Measurements from ENCODE around the gene RNF39. TPM values are rescaled to one million over a fixed set of nuclear protein-coding genes. Genes with fewer than 3 reads are reported as not detected.

The RNF39 gene
- total and polyA plus RNA-seq, 2 of the 13 experiments (the other 11 are each of a cell fraction or from before 2014, with no cell fraction given), result 0.13 to 1.8 TPM

DNA sequence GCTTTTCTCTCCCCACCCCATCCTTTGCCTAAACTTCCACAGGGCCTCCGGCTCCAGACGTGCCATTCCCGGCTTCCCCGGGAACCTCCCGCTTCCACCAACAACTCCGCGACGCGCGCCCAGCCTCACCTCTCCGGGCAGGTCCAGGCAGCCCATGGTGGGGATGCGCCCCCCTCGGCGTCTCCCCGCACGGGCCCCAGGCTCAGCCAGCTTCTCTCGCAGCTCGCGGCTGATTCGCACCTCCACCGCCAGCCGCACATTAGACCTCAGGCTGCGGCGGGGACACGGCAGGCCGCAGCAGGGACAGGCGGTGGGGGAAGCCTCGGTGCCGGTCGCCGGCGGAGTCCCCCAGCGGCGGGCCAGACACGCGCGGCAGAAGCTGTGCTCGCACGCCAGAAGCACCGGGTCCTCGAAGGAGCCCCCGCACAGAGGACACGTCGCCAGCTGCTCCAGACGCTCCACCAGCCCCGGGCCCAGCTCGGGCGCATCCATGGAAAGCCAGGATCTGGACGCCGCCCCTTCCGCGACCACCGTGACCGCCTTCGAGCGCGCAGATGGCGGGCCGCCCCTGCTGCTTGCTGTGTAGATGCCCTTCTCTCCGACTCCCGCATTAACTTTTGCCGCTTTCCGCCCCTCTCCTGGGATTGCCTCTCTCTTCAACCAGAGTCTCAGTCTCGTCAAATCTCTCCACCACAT is at the start of gene RNF39 (continued):
- TF ChIP-seq ZBTB20 (CRISPR knock-in tag; IDR thresholded peaks at IDR 0.05; ENCODE audit: borderline replicate concordance, low read depth) (peak; percentile 22; the same call in 1 of the 2 replicates), RAD21 (CRISPR knock-in tag; IDR thresholded peaks at IDR 0.05) (peak; percentile 18; the same call in 1 of the 2 replicates), MED1 (CRISPR knock-in tag; IDR thresholded peaks at IDR 0.05) (peak; percentile 46; the same call in 1 of the 2 replicates), HNRNPLL (IDR thresholded peaks at IDR 0.05; ENCODE audit: low read depth, low read length, poor library complexity, severe bottlenecking) (peak; percentile 6), GTF2F1 (IDR thresholded peaks at IDR 0.05; ENCODE audit: low read length) (no peak), ZNF713 (CRISPR knock-in tag; IDR thresholded peaks at IDR 0.05) (0 out of 2 replicates have a peak, but pooled peaks have one; percentile 33), AKAP8 (CRISPR knock-in tag; IDR thresholded peaks at IDR 0.05) (no peak), RBAK (CRISPR knock-in tag; IDR thresholded peaks at IDR 0.05) (peak; percentile 65; the same call in 1 of the 2 replicates), IRX3 (CRISPR knock-in tag; IDR thresholded peaks at IDR 0.05; ENCODE audit: borderline replicate concordance, low read depth) (0 out of 2 replicates have a peak, but pooled peaks have one; percentile 59), ZNF20 (CRISPR knock-in tag; IDR thresholded peaks at IDR 0.05) (peak; percentile 28; the same call in 1 of the 2 replicates), AGO1 (IDR thresholded peaks at IDR 0.05; ENCODE audit: low read depth, low read length, poor library complexity, severe bottlenecking) (peak; percentile 10), MXI1 (IDR thresholded peaks at IDR 0.05; ENCODE audit: borderline replicate concordance, low read depth, low read length) (no peak)
- TF ChIP-seq, protein P1, sequence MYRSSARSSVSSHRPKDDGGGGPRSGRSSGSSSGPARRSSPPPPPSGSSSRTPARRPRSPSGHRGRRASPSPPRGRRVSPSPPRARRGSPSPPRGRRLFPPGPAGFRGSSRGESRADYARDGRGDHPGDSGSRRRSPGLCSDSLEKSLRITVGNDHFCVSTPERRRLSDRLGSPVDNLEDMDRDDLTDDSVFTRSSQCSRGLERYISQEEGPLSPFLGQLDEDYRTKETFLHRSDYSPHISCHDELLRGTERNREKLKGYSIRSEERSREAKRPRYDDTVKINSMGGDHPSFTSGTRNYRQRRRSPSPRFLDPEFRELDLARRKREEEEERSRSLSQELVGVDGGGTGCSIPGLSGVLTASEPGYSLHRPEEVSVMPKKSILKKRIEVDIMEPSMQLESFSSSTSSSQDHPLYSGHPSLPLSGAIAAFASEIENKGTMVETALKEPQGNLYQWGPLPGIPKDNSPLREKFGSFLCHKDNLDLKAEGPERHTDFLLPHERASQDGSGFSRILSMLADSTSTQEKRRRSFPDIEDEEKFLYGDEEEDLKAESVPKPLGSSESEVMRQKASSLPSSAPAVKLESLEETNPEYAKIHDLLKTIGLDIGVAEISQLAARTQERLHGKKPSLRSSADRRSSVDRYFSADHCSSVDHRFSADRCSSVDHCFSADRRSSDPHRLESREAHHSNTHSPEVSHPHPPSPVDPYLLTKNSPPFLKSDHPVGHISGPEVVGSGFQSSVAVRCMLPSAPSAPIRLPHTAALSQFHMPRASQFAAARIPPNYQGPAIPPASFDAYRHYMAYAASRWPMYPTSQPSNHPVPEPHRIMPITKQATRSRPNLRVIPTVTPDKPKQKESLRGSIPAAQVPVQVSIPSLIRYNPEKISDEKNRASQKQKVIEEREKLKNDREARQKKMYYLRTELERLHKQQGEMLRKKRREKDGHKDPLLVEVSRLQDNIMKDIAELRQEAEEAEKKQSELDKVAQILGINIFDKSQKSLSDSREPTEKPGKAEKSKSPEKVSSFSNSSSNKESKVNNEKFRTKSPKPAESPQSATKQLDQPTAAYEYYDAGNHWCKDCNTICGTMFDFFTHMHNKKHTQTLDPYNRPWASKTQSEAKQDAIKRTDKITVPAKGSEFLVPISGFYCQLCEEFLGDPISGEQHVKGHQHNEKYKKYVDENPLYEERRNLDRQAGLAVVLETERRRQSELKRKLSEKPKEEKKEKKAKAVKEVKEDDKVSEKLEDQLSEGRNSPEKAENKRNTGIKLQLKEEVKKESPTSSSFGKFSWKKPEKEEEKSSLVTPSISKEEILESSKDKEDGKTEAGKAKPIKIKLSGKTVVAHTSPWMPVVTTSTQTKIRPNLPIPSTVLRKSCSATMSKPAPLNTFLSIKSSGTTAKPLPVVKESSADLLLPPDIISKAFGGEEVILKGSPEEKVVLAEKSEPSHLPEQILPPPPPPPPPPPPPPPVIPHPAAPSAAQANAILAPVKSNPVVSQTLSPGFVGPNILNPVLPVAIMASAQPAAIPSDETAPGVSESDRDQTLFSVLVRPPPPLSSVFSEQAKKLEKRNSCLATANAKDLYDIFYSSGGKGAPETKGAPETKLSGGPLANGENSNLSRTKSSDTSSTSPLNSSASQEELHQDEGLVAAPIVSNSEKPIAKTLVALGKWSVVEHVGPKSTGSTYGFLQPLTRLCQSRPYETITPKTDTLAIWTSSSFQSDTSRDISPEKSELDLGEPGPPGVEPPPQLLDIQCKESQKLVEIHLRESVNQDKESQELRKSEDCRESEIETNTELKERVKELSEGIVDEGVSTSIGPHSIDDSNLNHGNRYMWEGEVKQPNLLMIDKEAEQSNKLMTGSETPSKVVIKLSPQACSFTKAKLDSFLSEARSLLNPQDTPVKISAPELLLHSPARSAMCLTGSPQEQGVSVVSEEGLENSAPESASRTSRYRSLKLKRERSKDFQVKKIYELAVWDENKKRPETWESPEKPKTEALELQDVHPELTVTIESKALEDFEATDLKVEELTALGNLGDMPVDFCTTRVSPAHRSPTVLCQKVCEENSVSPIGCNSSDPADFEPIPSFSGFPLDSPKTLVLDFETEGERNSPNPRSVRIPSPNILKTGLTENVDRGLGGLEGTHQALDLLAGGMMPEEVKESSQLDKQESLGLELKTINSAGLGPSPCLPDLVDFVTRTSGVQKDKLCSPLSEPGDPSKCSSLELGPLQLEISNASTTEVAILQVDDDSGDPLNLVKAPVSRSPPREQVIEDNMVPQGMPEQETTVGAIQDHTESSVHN (CRISPR knock-in tag; IDR thresholded peaks at IDR 0.05), result no peak
- TF ChIP-seq, protein P2, sequence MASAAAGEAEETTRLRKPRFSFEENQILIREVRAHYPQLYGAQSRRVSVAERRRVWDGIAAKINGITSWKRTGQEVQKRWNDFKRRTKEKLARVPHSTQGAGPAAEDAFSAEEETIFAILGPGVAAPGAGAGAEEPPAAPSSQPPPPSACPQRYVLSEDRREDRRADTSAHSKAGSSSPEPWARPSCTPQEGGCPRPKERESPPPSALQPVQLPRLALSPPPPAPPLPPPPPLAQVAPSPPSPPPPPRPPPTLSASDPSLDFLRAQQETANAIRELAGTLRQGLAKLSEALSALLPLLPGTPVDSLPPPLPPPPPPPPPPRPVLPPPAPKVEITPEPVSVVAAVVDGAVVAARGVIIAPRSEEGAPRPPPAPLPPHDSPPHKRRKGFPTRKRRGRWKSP (CRISPR knock-in tag; IDR thresholded peaks at IDR 0.05), result no peak
- TF ChIP-seq, protein P3, sequence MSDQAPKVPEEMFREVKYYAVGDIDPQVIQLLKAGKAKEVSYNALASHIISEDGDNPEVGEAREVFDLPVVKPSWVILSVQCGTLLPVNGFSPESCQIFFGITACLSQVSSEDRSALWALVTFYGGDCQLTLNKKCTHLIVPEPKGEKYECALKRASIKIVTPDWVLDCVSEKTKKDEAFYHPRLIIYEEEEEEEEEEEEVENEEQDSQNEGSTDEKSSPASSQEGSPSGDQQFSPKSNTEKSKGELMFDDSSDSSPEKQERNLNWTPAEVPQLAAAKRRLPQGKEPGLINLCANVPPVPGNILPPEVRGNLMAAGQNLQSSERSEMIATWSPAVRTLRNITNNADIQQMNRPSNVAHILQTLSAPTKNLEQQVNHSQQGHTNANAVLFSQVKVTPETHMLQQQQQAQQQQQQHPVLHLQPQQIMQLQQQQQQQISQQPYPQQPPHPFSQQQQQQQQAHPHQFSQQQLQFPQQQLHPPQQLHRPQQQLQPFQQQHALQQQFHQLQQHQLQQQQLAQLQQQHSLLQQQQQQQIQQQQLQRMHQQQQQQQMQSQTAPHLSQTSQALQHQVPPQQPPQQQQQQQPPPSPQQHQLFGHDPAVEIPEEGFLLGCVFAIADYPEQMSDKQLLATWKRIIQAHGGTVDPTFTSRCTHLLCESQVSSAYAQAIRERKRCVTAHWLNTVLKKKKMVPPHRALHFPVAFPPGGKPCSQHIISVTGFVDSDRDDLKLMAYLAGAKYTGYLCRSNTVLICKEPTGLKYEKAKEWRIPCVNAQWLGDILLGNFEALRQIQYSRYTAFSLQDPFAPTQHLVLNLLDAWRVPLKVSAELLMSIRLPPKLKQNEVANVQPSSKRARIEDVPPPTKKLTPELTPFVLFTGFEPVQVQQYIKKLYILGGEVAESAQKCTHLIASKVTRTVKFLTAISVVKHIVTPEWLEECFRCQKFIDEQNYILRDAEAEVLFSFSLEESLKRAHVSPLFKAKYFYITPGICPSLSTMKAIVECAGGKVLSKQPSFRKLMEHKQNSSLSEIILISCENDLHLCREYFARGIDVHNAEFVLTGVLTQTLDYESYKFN (CRISPR knock-in tag; conservative IDR thresholded peaks at IDR 0.05), result 0 out of 2 replicates have a peak, but pooled peaks have one; percentile 38

All from HepG2 (cell line).